HG03378 (cell line): ENCODE results near the gene SFXN5.

Source experiments
- ATAC-seq: cut with Tn5 transposase; IDR thresholded peaks from one replicate; pipeline ENCODE4 v1.9.1; 2021; ENCODE audit warnings: mild to moderate bottlenecking, moderate library complexity; ENCODE audit not compliant: unreplicated experiment

SFXN5 gene

GRCh38 chr2:72959995-72960981, 111.2 kb downstream of the SFXN5 start:
- ATAC-seq = no peak

GRCh38 chr2:72959554-72959953, 112.0 kb downstream of the SFXN5 start:
- no peak for ATAC-seq

- ATAC-seq = no peak
Observed at GRCh38 chr2:72958542-72959385, 112.7 kb downstream of the SFXN5 start.

- no peak for ATAC-seq
Observed at GRCh38 chr2:72956936-72957335, 114.6 kb downstream of the SFXN5 start.

GRCh38 chr2:72956050-72956395, 115.5 kb downstream of the SFXN5 start:
- no peak for ATAC-seq

GRCh38 chr2:72955228-72956049, 116.1 kb downstream of the SFXN5 start:
- no peak for ATAC-seq

- ATAC-seq = no peak
Observed at GRCh38 chr2:72954376-72955227, 116.9 kb downstream of the SFXN5 start.

- ATAC-seq = no peak
Observed at GRCh38 chr2:72953976-72954375, 117.5 kb downstream of the SFXN5 start.

- ATAC-seq = no peak
Observed at GRCh38 chr2:72953528-72953927, 118.0 kb downstream of the SFXN5 start.

- no peak for ATAC-seq
Observed at GRCh38 chr2:72952961-72953360, 118.6 kb downstream of the SFXN5 start.

- no peak for ATAC-seq
Observed at GRCh38 chr2:72952110-72952823, 119.2 kb downstream of the SFXN5 start.

GRCh38 chr2:72951303-72952095, 120.0 kb downstream of the SFXN5 start:
- ATAC-seq = no peak

- no peak for ATAC-seq
Observed at GRCh38 chr2:72950558-72951255, 120.8 kb downstream of the SFXN5 start.

GRCh38 chr2:72949642-72950041, 121.9 kb downstream of the SFXN5 start:
- ATAC-seq = no peak

- no peak for ATAC-seq
Observed at GRCh38 chr2:72949045-72949444, 122.5 kb downstream of the SFXN5 start.

- ATAC-seq = no peak
Observed at GRCh38 chr2:72947952-72948830, 123.3 kb downstream of the SFXN5 start.

GRCh38 chr2:72946466-72946865, 125.0 kb downstream of the SFXN5 start:
- ATAC-seq = no peak
